Gastroesophageal sphincter (tissue), 4 donors: ENCODE measurements around the gene ZDHHC11B. TPM values are rescaled to one million over a fixed set of nuclear protein-coding genes. Genes with fewer than 3 reads are reported as not detected.

Experiments
- ATAC-seq: fragments of 150-250 bp; one replicate; pipeline ENCODE4 v1.9.1; 2016; ENCODE audit warnings: mild to moderate bottlenecking, moderate library complexity
- H3K27ac ChIP-seq, 4 donors: fragments of 200-600 bp; sonication (generic) in 3 of 4; 1 replicate in 3 of 4; 2 replicates in 1 of 4; pipeline ENCODE4 v1.5.1; 2016 to 2019
- H3K27me3 ChIP-seq: fragments of 200-600 bp; sonication (generic); one replicate; pipeline ENCODE4 v1.5.1; 2019
- H3K36me3 ChIP-seq, 2 donors: fragments of 200-600 bp; sonication (generic); one replicate each; pipeline ENCODE4 v1.5.1; 2019; ENCODE audit warnings: control low read depth in 1 of 2
- H3K4me1 ChIP-seq, 3 donors: fragments of 200-600 bp; sonication (generic); 1 replicate in 2 of 3; 2 replicates in 1 of 3; pipeline ENCODE4 v1.5.1; 2016 to 2019; ENCODE audit warnings: control low read depth in 2 of 3
- H3K4me3 ChIP-seq, 2 donors: fragments of 200-600 bp; sonication (generic); one replicate each; pipeline ENCODE4 v1.5.1; 2019; ENCODE audit warnings: mild to moderate bottlenecking in 1 of 2, moderate library complexity in 1 of 2
- H3K9me3 ChIP-seq, 3 donors: fragments of 200-600 bp; sonication (generic); one replicate each; pipeline ENCODE4 v1.5.1; 2017 to 2019; ENCODE audit warnings: control low read depth in 2 of 3
- CTCF ChIP-seq, 4 experiments: fragments of 200-600 bp in 2 of 4; fragments of 450-650 bp in 2 of 4; sonication (generic) in 1 of 4; IDR thresholded peaks; one replicate each; pipeline ENCODE4 v1.5.1; 2017 to 2019; ENCODE audit warnings: antibody characterized with exemption in 4 of 4, mild to moderate bottlenecking in 2 of 4, moderate library complexity in 2 of 4
- EP300 ChIP-seq: sonication (generic); formaldehyde crosslinking; IDR thresholded peaks from one replicate; pipeline ENCODE4 v1.6.1; 2017; ENCODE audit warnings: antibody characterized with exemption, mild to moderate bottlenecking
- POLR2A ChIP-seq, 2 donors: fragments of 450-650 bp; IDR thresholded peaks; one replicate each; pipeline ENCODE4 v1.6.1; 2017; ENCODE audit warnings: antibody characterized with exemption in 2 of 2, mild to moderate bottlenecking in 2 of 2, moderate library complexity in 1 of 2
- POLR2AphosphoS5 ChIP-seq: sonication (generic); formaldehyde crosslinking; IDR thresholded peaks from one replicate; pipeline ENCODE4 v1.6.1; 2017; ENCODE audit warnings: antibody characterized with exemption
- WGBS, 2 donors: methylation state at CpG; one replicate each; pipeline ENCODE4 v1.1.5; 2018; ENCODE audit warnings: low coverage in 1 of 2; 5-methylcytosine and 5-hydroxymethylcytosine counted together
- total RNA-seq, 4 donors: library from RNA; depleted of rRNA; stranded (reverse); fragments of >200 nt; gene quantifications; one replicate each; pipeline ENCODE4 v1.1.0, GENCODE V29; 2016

The ZDHHC11B gene
- total RNA-seq, 4 donors from 2014 or later, result 3.1 to 14.3 (median 6.9) TPM

DNA sequence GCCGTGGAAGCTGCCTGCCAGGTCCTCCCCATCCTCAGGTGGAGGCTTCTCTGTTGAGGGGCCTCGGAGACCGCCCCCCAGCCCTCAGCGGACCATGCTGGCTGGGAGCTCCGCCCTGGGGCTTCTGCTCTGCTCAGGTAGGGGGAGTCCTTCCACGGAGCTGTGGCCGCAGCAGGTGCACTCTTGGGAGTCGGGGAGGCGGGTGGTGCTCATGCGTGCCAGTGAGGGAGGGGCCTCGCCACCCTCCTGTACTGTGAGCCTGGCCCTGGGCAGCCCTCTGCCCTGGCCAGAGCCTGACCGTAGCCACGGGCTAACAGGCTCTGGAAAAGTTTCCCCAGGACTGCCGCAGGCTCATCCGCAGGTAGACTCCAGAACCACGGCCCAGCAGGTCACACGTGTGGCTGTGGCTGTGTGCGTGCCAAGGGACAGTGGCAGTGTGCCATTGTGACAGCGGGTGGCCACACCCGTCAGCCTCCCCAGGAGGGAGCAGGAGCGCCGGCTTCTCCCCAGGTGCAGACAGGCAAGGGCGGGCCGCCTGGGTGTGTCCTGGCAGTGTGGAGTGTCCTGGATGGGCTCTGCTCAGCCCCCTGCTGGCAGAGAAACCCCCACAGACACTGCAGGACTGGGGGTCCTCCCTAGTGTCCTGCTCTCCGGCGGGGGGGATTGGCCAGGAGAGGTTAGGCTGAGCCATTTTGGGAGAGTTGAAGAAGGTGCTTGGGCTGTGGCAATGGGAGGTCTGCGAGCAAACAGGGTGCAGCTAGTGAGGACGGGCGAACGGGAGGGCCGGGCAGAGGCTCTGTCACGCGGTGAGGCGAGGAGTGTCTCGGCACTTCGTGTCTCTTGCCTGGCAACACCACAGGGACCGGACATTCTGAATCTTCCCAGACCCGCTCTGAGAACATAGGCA, 120.8 kb downstream of the ZDHHC11B start:
- Histone ChIP-seq H3K4me3 (no peak overlapping the region), H3K27ac (no peak overlapping the region), H3K4me1 (peaks cover 0 to 24% (median under 1%) of the 10 kb centered on the region in 3 donors), H3K27me3 (no peaks in the 10 kb centered on the region), H3K36me3 (peaks cover 0 to 77% of the 10 kb centered on the region in 2 donors), H3K9me3 (no peaks in the 10 kb centered on the region)
- peak; percentile 25 for ATAC-seq
- TF ChIP-seq POLR2AphosphoS5 (no peak), CTCF (IDR thresholded peaks at IDR 0.05) (no peak), EP300 (no peak), POLR2A (IDR thresholded peaks at IDR 0.05) (no peak)
- WGBS, 2 donors, result 100% methylated on average over 3 of the region's 38 CpGs; no CpG with 5 or more reads in 1 of the 2 donors

GRCh38 chr5:662751-663435, 121.6 kb downstream of the ZDHHC11B start:
- Histone ChIP-seq H3K27ac (no peak overlapping the region), H3K9me3 (peaks cover 0 to 3% (median 0%) of the 10 kb centered on the region in 3 donors), H3K36me3 (peaks cover 0 to 83% of the 10 kb centered on the region in 2 donors), H3K4me1 (peaks cover 0 to 18% (median 0%) of the 10 kb centered on the region in 3 donors), H3K27me3 (no peaks in the 10 kb centered on the region), H3K4me3 (no peak overlapping the region)
- TF ChIP-seq POLR2A (IDR thresholded peaks at IDR 0.05), result no peak
- TF ChIP-seq EP300, result no peak
- no peak for TF ChIP-seq POLR2AphosphoS5
- TF ChIP-seq CTCF (IDR thresholded peaks at IDR 0.05), result no peak
- WGBS, 2 donors, result 80 to 87% methylated on average over 3 to 27 of the region's 56 CpGs
- no peak for ATAC-seq

DNA sequence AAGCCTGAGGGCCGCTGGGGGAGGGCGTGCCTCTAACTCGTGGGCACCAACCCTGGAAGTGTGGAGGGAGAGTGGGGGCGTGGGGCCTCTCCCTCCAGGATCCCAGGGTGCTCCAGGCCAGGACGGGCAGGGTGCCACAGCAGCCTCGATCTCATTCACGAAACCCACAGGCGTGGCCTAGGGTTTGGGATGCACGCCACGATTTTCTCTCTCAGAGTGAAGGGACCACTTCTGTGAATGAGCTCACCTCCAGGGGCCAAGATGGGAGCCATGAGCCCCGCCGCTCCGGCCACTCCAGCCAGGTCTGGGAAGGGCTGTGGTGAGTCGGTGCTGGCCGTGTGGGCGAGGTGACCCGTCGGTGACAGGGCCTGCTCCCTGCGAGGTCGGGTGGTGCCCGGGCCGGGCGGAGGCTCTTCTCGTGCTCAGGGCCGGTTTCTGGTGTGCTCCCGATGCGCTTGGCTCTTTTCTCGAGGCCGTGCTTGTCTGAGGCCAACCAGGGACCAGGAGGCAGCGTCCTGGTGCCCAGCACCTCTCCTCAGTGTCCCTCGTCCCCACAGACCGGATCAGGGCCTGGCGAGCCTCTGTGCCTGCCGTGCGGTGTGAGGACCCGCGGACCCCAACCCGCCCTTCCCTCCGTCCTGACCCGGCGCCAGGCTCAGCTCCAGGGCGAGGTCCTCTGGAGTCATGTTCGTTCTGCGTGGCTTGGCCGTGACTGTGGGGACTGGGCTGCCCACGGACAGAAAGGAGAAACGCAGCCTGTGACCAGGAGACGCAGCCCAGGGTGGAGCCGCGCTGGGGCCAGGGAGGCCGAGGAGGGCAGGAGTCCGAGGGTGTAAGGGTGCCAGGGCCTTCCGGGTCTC, 122.4 kb downstream of the ZDHHC11B start:
- no peak overlapping the region for H3K27ac ChIP-seq
- peaks cover 0 to 4% (median 0%) of the 10 kb centered on the region in 3 donors for H3K9me3 ChIP-seq
- H3K27me3 ChIP-seq, result no peaks in the 10 kb centered on the region
- TF ChIP-seq EP300 (no peak), POLR2AphosphoS5 (no peak), POLR2A (IDR thresholded peaks at IDR 0.05) (no peak), CTCF (IDR thresholded peaks at IDR 0.05) (no peak)
- ATAC-seq, result no peak
- no peak overlapping the region for H3K4me3 ChIP-seq
- peaks cover 0 to 12% (median 0%) of the 10 kb centered on the region in 3 donors for H3K4me1 ChIP-seq
- WGBS, 2 donors, result 99% methylated on average over 19 of the region's 53 CpGs; no CpG with 5 or more reads in 1 of the 2 donors
- H3K36me3 ChIP-seq, result peaks cover 0 to 90% of the 10 kb centered on the region in 2 donors

DNA sequence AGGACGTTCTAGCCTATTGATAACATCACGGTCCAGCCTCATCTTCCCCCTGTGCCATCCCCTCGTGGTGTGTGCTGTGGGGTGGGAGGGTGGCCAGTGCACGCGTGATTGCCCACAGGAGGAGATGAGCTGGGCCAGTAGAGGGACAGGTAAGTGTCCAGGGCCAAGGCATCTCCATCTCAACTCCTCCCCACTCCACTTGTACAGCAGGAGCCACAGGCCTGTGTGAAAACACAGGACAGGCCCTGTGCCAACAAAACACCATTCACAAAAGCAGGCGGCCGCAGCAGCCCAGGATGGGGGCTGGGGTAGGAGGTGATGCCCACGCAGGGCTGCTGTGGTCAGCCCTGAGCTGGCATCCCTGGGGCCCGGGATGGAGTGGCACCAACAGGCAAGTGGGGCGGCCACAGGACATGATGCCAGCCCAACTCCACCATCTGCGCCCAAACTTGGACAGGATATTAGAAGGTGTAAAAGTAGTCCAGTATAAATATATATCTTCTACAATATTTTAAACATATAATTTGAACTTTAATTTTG, 124.0 kb downstream of the ZDHHC11B start:
- Histone ChIP-seq H3K27ac (no peak overlapping the region), H3K4me3 (no peak overlapping the region), H3K4me1 (no peaks in the 10 kb centered on the region), H3K27me3 (no peaks in the 10 kb centered on the region), H3K9me3 (peaks cover 0 to 4% (median 0%) of the 10 kb centered on the region in 3 donors), H3K36me3 (peaks cover 0 to 83% of the 10 kb centered on the region in 2 donors)
- TF ChIP-seq EP300, result no peak
- TF ChIP-seq CTCF (IDR thresholded peaks at IDR 0.05), result no peak
- no peak for TF ChIP-seq POLR2A (IDR thresholded peaks at IDR 0.05)
- TF ChIP-seq POLR2AphosphoS5, result no peak
- no peak for ATAC-seq
- 86 to 89% methylated on average over 2 to 5 of the region's 11 CpGs for WGBS, 2 donors

Other genes starting within 250 kb of the ZDHHC11B start
- gene CEP72, start 172.4 kb downstream of the ZDHHC11B start, total RNA-seq, result 1 to 10 TPM; 2.1 to 8.7 (median 3.8) TPM
- gene TPPP, start 91.4 kb downstream of the ZDHHC11B start, total RNA-seq, result 10 to 100 TPM; 13.3 to 42.8 (median 32.0) TPM
- 10 to 100 TPM in 2 of 4 donors, 1 to 10 TPM in 2; 2.3 to 19.1 (median 7.4) TPM for gene ZDHHC11, start 66.3 kb upstream of the ZDHHC11B start, total RNA-seq
- 10 to 100 TPM; 22.3 to 38.5 (median 28.4) TPM for gene BRD9, start 108.1 kb upstream of the ZDHHC11B start, total RNA-seq
- gene TRIP13, start 108.2 kb upstream of the ZDHHC11B start, total RNA-seq, result 1 to 10 TPM in 2 of 4 donors, under 1 TPM in 2; 0.13 to 3.6 (median 0.73) TPM
- 1 to 10 TPM; 1.8 to 6.1 (median 1.9) TPM for gene NKD2, start 224.1 kb upstream of the ZDHHC11B start, total RNA-seq